Activated naive CD8-positive, alpha-beta T cell (primary cell): ENCODE measurements around the gene EPHB3.

ENCODE experiments used
- H3K27ac Mint-ChIP-seq: one replicate; pipeline ENCODE4 v1.8.0; 2021; ENCODE audit warnings: mixed read lengths
- H3K27me3 Mint-ChIP-seq: one replicate; pipeline ENCODE4 v1.8.0; 2021; ENCODE audit warnings: mixed read lengths
- H3K36me3 Mint-ChIP-seq: one replicate; pipeline ENCODE4 v1.8.0; 2021; ENCODE audit warnings: mixed read lengths
- H3K4me1 Mint-ChIP-seq: one replicate; pipeline ENCODE4 v1.8.0; 2021; ENCODE audit warnings: low read depth, mixed read lengths
- H3K4me3 Mint-ChIP-seq: one replicate; pipeline ENCODE4 v1.8.0; 2021; ENCODE audit warnings: mild to moderate bottlenecking, mixed read lengths
- H3K9me3 Mint-ChIP-seq: one replicate; pipeline ENCODE4 v1.8.0; 2021; ENCODE audit warnings: low read depth, mixed read lengths

EPHB3 gene

DNA sequence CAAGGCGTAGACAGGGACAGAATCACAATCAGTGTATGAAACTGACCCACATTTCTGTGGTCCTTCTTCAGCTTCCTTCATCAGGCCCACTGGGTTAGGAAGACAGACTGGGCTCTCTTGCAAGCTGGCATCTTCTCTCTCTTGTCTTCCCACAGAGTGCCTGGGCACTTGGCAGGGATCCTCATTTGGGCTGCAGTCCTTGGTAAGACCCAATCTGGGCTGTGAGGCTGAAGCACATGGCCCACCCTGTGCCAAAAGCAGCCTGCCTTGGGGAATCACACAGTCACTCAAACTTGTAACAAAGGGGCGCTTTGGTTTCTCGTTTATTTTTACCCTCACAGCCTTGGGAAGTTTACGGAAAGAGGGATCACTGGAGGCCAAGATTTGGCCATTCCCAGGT is 8.2 kb upstream of the EPHB3 start:
- Mint-ChIP-seq H3K36me3 (peaks cover 6% of the 10 kb centered on the region), H3K27ac (no peak overlapping the region), H3K9me3 (no peaks in the 10 kb centered on the region), H3K4me3 (no peak overlapping the region), H3K27me3 (peaks cover 16% of the 10 kb centered on the region), H3K4me1 (peaks cover 34% of the 10 kb centered on the region)

DNA sequence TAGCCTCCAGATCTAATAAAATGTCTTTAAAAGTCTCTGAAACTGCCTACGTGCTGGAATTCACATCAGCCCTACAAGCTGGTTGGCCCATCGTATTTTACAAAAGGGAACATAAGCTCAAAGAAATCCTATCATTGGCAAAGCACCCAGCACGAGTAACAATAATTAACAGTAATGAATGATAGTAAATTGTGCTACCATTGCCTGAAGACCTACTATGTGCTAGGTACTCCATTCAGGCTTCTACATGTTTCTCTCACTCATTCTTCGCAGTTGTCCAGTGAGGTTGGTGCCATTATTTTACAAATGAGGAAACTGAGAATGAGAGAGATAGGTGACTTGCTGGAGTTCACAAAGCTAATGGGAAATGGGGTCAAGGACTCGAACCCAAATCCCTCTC is 7.1 kb upstream of the EPHB3 start:
- H3K27me3 Mint-ChIP-seq, result peaks cover 20% of the 10 kb centered on the region
- peaks cover 38% of the 10 kb centered on the region for H3K4me1 Mint-ChIP-seq
- no peak overlapping the region for H3K27ac Mint-ChIP-seq
- H3K9me3 Mint-ChIP-seq, result no peaks in the 10 kb centered on the region
- peaks cover 6% of the 10 kb centered on the region for H3K36me3 Mint-ChIP-seq
- H3K4me3 Mint-ChIP-seq, result no peak overlapping the region

DNA sequence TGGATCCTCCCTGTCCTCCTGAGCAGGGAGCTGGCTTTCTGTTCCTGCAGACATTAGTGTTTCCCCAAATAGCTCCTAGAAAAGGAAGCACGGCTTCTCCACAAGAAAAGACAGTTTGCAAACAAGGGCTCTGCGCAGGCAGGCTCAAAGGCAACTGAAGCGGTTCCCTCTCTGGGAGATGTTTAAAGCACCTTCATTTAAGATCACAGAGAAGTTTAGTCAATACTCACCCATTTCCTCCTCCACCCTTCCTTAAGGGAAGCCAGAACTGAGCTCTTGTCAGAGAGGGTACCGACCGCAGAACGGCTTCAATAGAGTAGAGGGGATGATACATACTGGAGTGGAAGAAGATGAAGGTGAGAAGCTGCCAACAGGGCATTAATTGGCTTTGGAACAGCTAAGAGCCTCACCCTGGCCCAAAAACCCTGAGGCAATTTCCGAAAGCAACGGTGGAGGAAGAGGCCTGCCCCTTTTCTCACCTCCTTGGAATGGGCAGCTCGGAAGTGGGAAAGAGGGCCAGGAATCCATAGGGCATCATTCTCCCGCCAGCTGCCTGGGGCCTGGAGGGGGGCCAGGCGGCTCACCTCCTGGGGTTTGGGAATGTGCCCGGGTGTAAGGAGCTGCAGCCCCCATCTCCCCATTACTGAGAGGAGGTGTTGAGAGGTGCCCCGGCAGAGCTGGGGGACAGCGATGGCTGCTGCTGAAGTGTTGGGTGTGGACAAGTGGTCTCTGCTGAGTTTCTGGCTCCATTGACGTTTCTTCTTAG is 4.8 kb upstream of the EPHB3 start:
- peaks cover 51% of the 10 kb centered on the region for H3K4me1 Mint-ChIP-seq

DNA sequence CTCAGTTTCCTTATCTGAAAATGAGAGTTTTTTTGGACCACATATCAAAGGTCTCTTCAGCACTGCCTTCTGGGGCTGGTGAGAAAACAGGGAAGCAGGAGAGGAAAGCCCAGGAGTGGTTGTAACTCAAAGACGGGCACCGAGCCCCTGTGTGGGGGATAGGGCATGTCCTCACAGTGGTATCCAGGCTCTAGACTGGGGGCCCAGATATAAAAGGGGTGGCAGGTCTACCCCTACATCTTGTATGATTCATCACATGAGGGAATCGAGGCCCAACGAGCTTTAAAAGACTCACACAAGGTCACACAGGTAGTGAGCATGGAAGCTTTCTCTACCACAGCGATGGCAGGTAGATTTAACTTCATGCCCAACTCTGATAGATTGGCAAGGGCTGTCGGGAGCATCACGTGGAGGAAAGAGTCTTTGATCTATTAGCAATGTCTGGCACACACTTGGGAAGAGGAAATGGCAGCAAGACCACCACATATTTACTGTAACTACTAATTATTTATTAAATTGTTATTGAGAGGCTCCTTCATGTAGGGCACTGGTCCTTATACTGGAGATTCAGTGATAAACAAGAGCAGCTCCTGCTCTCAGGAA is 4.1 kb upstream of the EPHB3 start:
- Mint-ChIP-seq H3K27ac (no peak overlapping the region), H3K4me3 (no peak overlapping the region), H3K27me3 (peaks cover 24% of the 10 kb centered on the region), H3K9me3 (no peaks in the 10 kb centered on the region), H3K36me3 (peaks cover 3% of the 10 kb centered on the region), H3K4me1 (peaks cover 51% of the 10 kb centered on the region)

More for the DNA sequence above, 4.8 kb upstream of the EPHB3 start:
- Mint-ChIP-seq H3K9me3 (no peaks in the 10 kb centered on the region), H3K36me3 (peaks cover 3% of the 10 kb centered on the region), H3K27me3 (peaks cover 24% of the 10 kb centered on the region), H3K4me3 (peak overlapping the region; percentile 63), H3K27ac (peak overlapping the region; percentile 50)

DNA sequence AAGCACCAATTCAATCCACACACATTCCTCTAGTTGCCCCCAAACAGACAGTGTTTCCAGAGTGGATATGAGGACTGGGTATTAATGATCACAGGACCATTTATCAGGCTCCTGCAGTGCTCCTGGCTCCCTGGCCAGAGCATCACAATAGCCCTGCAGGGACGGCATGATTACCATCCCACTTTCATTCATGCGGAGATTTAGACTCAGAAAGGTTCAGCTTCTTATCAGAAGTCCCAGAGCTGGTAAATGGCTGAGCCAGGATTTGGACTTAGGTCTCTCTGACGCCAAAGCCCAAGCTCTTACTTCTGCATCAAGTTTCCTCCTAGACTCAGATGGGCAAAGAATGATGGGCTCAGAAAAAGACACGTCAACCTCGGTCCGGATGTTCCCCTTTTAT is 2.9 kb upstream of the EPHB3 start:
- Mint-ChIP-seq H3K27ac (no peak overlapping the region), H3K27me3 (peaks cover 27% of the 10 kb centered on the region), H3K36me3 (no peaks in the 10 kb centered on the region), H3K4me1 (peaks cover 45% of the 10 kb centered on the region), H3K4me3 (no peak overlapping the region), H3K9me3 (no peaks in the 10 kb centered on the region)

DNA sequence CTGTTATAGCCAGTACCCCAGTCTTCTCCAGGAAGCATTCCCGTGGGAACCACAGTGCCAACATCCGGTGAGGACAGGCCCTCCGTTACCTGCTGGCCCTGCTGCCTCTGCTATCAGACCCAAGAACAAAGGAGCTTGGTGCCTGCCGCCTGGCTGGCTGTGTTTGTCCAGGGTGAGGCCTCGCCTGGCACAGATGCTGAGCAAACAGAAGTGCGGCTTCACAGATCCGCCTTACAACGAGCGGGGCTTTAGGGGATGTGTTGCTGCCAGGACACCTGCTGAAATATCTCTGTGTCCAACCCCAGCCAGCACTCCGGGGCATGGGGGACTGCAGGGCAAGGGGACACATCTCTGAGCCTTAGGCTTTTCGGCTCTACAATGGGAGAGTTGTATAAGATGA is 2.2 kb upstream of the EPHB3 start:
- Mint-ChIP-seq H3K9me3 (no peaks in the 10 kb centered on the region), H3K27ac (no peak overlapping the region), H3K27me3 (peaks cover 27% of the 10 kb centered on the region), H3K36me3 (no peaks in the 10 kb centered on the region), H3K4me3 (no peak overlapping the region), H3K4me1 (peaks cover 42% of the 10 kb centered on the region)

DNA sequence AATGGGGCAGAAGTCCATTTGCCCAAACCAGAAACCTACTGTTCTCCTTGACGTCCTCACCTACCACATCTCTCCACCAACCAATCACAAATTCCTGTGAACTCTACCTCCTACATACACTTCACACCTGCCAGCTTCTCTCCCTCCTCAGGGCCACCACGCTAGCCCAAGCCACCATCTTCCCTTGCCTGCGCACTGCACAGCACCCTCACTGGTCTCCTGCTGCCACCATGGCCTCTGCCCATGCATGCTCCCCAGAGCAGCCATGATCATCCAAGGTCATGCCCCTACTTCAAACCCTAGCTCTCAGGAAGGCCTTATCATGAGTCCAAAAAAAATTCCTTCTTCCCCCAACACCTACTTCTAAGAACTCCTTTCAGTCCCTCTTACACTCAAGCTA is 1.1 kb upstream of the EPHB3 start:
- Mint-ChIP-seq H3K27ac (no peak overlapping the region), H3K4me1 (peaks cover 41% of the 10 kb centered on the region), H3K9me3 (no peaks in the 10 kb centered on the region), H3K36me3 (no peaks in the 10 kb centered on the region), H3K4me3 (peak overlapping the region; percentile 79), H3K27me3 (peaks cover 29% of the 10 kb centered on the region)

DNA sequence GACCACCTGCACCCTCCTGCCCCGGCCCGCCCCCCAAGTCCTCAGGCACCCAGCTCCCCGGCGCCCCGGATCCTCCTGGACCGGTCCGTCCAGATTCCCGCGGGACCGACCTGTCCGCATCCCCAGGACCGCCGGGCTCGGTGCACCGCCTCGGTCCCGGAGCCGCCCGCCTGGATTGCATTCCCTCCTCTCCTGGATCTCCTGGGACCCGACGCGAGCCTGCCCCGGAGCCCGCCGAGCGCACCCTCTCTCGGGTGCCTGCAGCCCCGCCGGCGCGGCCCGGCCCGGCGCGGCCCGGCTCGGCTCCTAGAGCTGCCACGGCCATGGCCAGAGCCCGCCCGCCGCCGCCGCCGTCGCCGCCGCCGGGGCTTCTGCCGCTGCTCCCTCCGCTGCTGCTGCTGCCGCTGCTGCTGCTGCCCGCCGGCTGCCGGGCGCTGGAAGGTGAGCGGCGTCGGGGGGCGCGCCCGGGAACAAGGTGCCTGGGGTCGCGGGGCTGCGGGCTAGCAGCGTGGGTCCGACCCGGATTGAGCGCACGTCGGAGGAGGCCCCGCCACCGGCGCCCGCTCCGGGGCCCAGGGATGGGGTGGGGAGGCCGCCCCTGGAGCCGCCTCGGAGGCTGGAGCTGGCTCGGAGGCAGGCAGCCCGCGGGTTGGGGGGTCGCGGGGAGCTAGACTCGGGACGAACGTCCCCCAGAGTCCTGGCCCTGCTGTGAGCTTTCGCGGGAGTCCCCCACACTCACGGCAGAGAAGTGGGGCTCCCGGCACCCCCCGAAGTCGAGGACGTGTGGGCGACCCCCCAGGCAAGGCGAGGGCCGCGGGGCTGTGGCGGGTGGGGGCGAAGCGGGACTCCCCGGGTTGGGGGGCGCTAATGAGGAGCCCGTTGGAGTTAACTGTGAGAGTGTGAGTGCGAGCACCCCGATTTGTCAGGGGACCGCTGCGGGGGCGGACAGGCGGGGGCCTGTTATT is 610 bp downstream of the EPHB3 start:
- Mint-ChIP-seq H3K9me3 (no peaks in the 10 kb centered on the region), H3K27ac (no peak overlapping the region), H3K36me3 (no peaks in the 10 kb centered on the region), H3K27me3 (peaks cover 22% of the 10 kb centered on the region), H3K4me3 (peak overlapping the region; percentile 79), H3K4me1 (peaks cover 26% of the 10 kb centered on the region)

DNA sequence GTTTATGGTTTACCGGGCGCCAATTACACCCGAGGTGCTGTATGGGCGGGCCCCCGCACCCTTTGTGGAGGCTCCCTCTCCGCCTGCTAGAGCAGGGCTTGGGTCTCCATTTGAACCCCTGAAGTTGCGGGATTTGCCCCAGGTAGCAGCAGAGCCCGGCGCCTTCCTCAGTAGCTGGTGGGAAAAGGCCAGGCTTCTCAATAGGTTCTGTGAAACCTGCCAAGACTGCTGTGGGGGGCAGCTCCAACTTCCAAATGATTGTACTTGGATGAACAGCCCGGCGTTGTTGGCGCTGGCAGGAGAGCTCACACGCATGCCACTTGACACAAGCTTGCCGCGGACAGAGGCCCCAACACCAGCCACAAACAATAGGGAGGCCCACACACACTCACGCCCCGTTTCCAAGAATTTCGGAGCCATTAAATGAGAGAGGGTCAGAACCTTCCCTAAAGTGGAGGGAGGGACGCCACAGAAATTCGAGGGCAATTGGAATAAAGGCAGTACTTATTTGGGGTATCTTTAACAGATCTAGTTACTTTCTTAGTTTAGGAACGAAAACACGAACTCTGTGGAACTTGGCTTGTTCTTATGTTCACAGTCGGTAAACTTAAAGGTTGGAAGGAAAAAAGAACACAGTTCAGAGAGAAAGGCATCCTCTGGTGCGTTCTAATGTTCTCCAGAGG is 1.4 kb downstream of the EPHB3 start:
- Mint-ChIP-seq H3K27me3 (peaks cover 23% of the 10 kb centered on the region), H3K4me1 (peaks cover 18% of the 10 kb centered on the region), H3K4me3 (no peak overlapping the region), H3K9me3 (no peaks in the 10 kb centered on the region), H3K36me3 (no peaks in the 10 kb centered on the region), H3K27ac (no peak overlapping the region)

DNA sequence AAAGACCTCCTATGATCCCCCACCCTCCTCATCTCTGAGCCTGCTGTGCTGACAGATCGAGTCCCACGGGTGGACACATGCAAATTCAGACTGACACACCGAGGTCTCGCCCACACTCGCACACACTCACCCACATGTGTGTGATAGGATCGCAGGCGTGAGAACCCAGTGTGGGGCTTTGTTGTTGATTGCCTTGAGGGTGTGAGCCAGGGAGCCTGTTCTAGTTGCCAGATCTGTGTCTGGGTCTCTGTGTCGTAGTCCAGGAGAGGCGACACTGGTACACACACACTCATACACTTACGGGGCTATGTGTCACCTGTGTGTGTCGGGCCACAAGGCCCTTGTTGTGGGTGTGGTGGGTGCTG is 2.0 kb downstream of the EPHB3 start:
- peaks cover 22% of the 10 kb centered on the region for H3K27me3 Mint-ChIP-seq

DNA sequence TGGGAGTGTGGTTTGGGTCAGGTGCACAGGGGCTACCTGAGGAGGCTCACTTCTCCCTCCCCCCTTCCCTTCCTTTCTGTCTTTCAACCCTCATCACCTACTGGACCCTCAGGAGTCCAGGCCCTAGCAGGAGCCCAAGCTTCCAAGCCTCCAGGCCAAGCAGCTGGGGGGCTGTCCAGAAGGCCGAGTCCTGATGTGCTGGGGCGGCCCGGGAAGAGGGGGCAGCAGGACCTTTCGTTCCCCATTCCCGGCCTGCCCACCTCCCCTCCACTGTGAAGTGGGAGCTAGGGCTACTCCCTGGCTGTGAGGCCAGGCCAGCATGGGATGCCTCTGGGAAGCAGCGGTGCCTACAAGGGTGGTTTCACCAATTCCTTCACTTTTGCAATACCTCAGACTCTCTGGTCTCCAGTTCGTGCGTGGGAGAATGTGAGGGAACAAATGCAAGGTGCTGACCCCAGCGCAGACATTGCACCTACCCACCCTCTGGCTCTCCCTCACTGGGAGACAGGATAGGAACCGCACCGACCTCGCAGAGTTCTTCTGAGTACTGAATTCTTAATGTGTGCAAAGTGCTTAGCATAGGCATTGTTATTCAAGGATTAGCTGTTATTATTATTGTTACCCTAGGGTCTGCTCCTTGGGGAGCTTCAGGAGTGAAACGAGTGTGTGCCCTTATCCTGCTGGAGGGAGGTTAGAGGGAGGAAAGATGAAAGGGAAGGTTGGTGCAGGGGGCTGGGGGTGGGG is 2.5 kb downstream of the EPHB3 start:
- no peaks in the 10 kb centered on the region for H3K9me3 Mint-ChIP-seq
- H3K36me3 Mint-ChIP-seq, result no peaks in the 10 kb centered on the region
- peaks cover 16% of the 10 kb centered on the region for H3K4me1 Mint-ChIP-seq
- H3K4me3 Mint-ChIP-seq, result no peak overlapping the region
- no peak overlapping the region for H3K27ac Mint-ChIP-seq
- H3K27me3 Mint-ChIP-seq, result peaks cover 20% of the 10 kb centered on the region

More for the DNA sequence above, 2.0 kb downstream of the EPHB3 start:
- no peak overlapping the region for H3K4me3 Mint-ChIP-seq
- H3K27ac Mint-ChIP-seq, result no peak overlapping the region
- H3K4me1 Mint-ChIP-seq, result peaks cover 18% of the 10 kb centered on the region
- no peaks in the 10 kb centered on the region for H3K9me3 Mint-ChIP-seq
- no peaks in the 10 kb centered on the region for H3K36me3 Mint-ChIP-seq

DNA sequence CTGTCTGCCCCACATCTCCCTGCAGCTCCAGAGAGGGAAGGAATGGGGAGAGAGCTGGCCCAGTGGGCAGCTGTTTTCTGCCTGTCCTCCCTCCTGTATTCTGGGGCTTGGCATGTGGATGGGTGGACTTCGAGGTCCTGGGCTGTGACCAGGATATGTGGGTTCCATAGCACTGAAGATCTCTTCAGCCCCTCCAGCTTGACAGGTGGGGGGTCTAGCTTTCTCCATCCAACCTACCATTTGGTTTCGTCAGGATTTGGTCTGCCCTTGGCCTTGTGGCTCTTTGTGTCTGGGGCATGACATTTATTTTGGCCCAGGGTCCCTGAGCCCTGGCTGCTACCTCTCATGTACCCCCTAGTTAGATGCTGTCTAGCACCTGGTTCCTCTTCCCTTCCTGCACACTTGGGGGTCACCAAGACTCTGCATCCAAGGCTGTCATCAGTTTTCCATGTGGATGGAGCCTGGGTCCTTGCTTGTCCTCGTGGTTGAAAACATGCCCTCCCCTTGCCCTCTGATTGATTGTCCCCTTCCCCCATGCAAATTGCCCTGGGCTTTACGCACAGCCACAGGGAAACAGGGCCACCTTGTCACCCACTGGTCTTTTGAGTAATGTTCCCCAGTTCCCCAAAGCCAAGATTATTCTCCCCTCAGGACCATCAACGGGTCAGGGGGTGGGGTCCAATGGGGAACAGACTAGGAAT is 3.2 kb downstream of the EPHB3 start:
- H3K27me3 Mint-ChIP-seq, result peaks cover 21% of the 10 kb centered on the region
- H3K4me1 Mint-ChIP-seq, result peaks cover 15% of the 10 kb centered on the region

DNA sequence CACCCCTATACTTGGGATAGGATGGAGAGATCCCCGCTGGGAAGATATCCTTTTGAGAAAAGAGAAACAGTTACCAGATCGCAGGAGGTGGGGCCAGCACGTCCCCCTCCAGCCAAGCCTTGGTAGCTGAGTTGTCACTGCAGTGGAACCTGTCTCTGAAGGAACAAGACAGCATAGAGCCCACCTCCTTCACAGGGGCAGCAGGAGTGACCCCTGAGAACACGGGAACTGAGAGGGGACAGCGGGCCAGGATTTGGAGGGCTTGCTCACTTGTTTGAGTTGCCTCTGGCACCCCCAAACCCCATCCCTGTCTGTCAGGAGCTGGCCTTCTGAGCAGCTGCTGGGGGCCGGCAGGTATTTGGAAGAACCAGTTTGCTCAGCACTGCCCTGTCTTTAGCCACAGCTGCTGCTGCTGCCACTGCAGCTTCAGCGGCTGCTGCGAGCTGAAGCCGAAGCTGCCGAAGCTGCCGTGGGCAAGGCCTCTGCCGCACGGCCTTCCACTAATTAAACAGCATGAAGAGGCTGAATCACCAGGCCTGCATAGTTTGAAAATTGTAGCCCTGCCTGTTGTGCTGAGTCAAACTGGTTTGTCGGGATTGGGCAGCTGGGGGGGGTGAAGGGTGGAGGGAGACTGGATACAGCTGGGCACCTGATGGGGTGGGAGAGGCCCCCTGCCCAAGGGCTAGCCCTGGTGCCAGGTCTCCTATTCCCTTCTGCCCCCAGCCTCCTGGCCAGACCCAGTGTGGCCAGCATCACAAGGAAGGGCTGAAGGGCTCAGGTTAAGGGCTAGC is 4.0 kb downstream of the EPHB3 start:
- Mint-ChIP-seq H3K4me3 (no peak overlapping the region), H3K36me3 (no peaks in the 10 kb centered on the region), H3K27ac (no peak overlapping the region), H3K9me3 (no peaks in the 10 kb centered on the region), H3K27me3 (peaks cover 23% of the 10 kb centered on the region), H3K4me1 (peaks cover 10% of the 10 kb centered on the region)

More for the DNA sequence above, 3.2 kb downstream of the EPHB3 start:
- Mint-ChIP-seq H3K9me3 (no peaks in the 10 kb centered on the region), H3K36me3 (no peaks in the 10 kb centered on the region), H3K27ac (no peak overlapping the region), H3K4me3 (no peak overlapping the region)
